Keratinocyte (primary cell): ENCODE results near the gene ABI3. TPM values are rescaled to one million over a fixed set of nuclear protein-coding genes. Genes with fewer than 3 reads are reported as not detected.

ENCODE experiments used
- DNase-seq: peaks from one replicate; pipeline ENCODE4 v3.0.0-alpha.2; 2011; ENCODE audit warnings: low read depth, missing footprints, low spot score
- FAIRE-seq: peaks from 2 replicates; lab custom pipeline; 2011; peaks lifted over from hg19 to GRCh38; lab: Jason Lieb, UNC
- H2AFZ ChIP-seq: 2 replicates; pipeline ENCODE4 v1.6.0; 2012; ENCODE audit warnings: low read length, control low read depth, inconsistent platforms; ENCODE audit not compliant: control insufficient read depth
- H3K27ac ChIP-seq: 2 replicates; pipeline ENCODE4 v1.5.1; 2011; ENCODE audit warnings: low read length; ENCODE audit not compliant: control insufficient read depth, insufficient read depth
- H3K27me3 ChIP-seq: 3 replicates; pipeline ENCODE4 v1.6.0; 2011; ENCODE audit warnings: low read length; ENCODE audit not compliant: control insufficient read depth, insufficient read depth; ENCODE audit errors: extremely low read depth
- H3K36me3 ChIP-seq, 2 experiments: 2 replicates in 1 of 2; 3 replicates in 1 of 2; pipeline ENCODE4 v1.5.1; 2011; ENCODE audit warnings: low read length in 2 of 2, mild to moderate bottlenecking in 1 of 2; ENCODE audit not compliant: control insufficient read depth in 2 of 2, insufficient read depth in 2 of 2; ENCODE audit errors: extremely low read depth in 1 of 2
- H3K4me1 ChIP-seq: 3 replicates; pipeline ENCODE4 v1.5.1; 2011; ENCODE audit warnings: low read length; ENCODE audit not compliant: control insufficient read depth, insufficient read depth; ENCODE audit errors: extremely low read depth
- H3K4me2 ChIP-seq: 3 replicates; pipeline ENCODE4 v1.6.0; 2011; ENCODE audit warnings: low read depth, low read length; ENCODE audit not compliant: control insufficient read depth, insufficient read depth; ENCODE audit errors: extremely low read depth
- H3K4me3 ChIP-seq, 3 experiments: fragments of 200-600 bp in 1 of 3; sonication (generic) in 1 of 3; 2 replicates in 2 of 3; 3 replicates in 1 of 3; pipeline ENCODE4 v1.5.1; 2011 to 2016; ENCODE audit warnings: low read length in 3 of 3, mild to moderate bottlenecking in 3 of 3, control low read depth in 2 of 3, inconsistent platforms in 1 of 3, low read depth in 1 of 3, mixed read lengths in 1 of 3, mixed run types in 1 of 3, moderate library complexity in 1 of 3; ENCODE audit not compliant: control insufficient read depth in 2 of 3, insufficient read depth in 2 of 3; ENCODE audit errors: extremely low read depth in 1 of 3
- H3K79me2 ChIP-seq: 2 replicates; pipeline ENCODE4 v1.6.0; 2012; ENCODE audit warnings: low read length; ENCODE audit not compliant: control insufficient read depth, insufficient read depth
- H3K9ac ChIP-seq: 3 replicates; pipeline ENCODE4 v1.6.0; 2011; ENCODE audit warnings: low read length; ENCODE audit not compliant: control insufficient read depth, insufficient read depth; ENCODE audit errors: extremely low read depth
- H3K9me1 ChIP-seq: 3 replicates; pipeline ENCODE4 v1.6.0; 2011; ENCODE audit warnings: low read length; ENCODE audit not compliant: control insufficient read depth, insufficient read depth; ENCODE audit errors: extremely low read depth
- H3K9me3 ChIP-seq: 2 replicates; pipeline ENCODE4 v1.5.1; 2012; ENCODE audit warnings: low read depth, low read length; ENCODE audit not compliant: control insufficient read depth
- H4K20me1 ChIP-seq: 3 replicates; pipeline ENCODE4 v1.6.0; 2011; ENCODE audit warnings: low read length; ENCODE audit not compliant: control insufficient read depth, insufficient read depth; ENCODE audit errors: extremely low read depth
- CTCF ChIP-seq, 3 experiments: IDR thresholded peaks in 1 of 3; conservative IDR thresholded peaks in 1 of 3; optimal IDR thresholded peaks in 1 of 3; 2 replicates in 2 of 3; 3 replicates in 1 of 3; pipeline versions ENCODE3 to v1.5.1; 2011; ENCODE audit warnings: low read length in 3 of 3, mild to moderate bottlenecking in 3 of 3, moderate library complexity in 2 of 3, control low read depth in 1 of 3, inconsistent platforms in 1 of 3; ENCODE audit not compliant: insufficient read depth in 2 of 3; ENCODE audit errors: extremely low read depth in 1 of 3
- EZH2 ChIP-seq: IDR thresholded peaks from one replicate; pipeline ENCODE4 v1.6.1; 2012; ENCODE audit warnings: inconsistent platforms, mild to moderate bottlenecking, low read length, moderate library complexity
- dilution Hi-C: fragments of 300-500 bp; cut with MboI; formaldehyde crosslinking; loops from one replicate; pipeline ENCODE4 v1.7.0; 2020; ENCODE audit warnings: low sequenced_read_pairs; ENCODE audit not compliant: extremely low pct_ligation_motif_present
- polyA plus RNA-seq, 5 experiments: library from polyadenylated mRNA; depleted of rRNA in 3 of 5; stranded (reverse) in 3 of 5; stranded (forward) in 1 of 5; unstranded in 1 of 5; fragments of >200 nt; gene quantifications; 1 replicate in 1 of 5; 2 replicates in 3 of 5; 3 replicates in 1 of 5; pipeline versions ENCODE4 v1.2.1 to v1.2.3, GENCODE V29; 2011 to 2012; ENCODE audit warnings: missing spikeins in 2 of 5, low read depth in 1 of 5, low replicate concordance in 1 of 5

Gene ABI3
- polyA plus RNA-seq, 1 donor (not counting 4 experiments of a cell fraction or from before 2014, with no cell fraction given), result not detected

- Histone ChIP-seq H3K27ac (no peak overlapping the region), H2AFZ (no peak overlapping the region), H3K9ac (no peak overlapping the region), H3K4me2 (no peak overlapping the region), H3K9me3 (no peaks in the 10 kb centered on the region), H3K36me3 (no peaks in the 10 kb centered on the region), H3K4me3 (no peak overlapping the region), H3K9me1 (no peaks in the 10 kb centered on the region), H3K4me1 (no peaks in the 10 kb centered on the region), H3K79me2 (no peaks in the 10 kb centered on the region), H3K27me3 (peaks cover 11% of the 10 kb centered on the region), H4K20me1 (no peaks in the 10 kb centered on the region)
- FAIRE-seq (no peak), DNase-seq (no peak)
- dilution Hi-C loops, result no loop called here
- TF ChIP-seq EZH2 (no peak), CTCF (optimal IDR thresholded peaks at IDR 0.05 in 1 of 3, IDR thresholded peaks at IDR 0.05 in 1 of 3, conservative IDR thresholded peaks at IDR 0.05 in 1 of 3; ENCODE audit: extremely low read depth in 1 of 3, insufficient read depth in 2 of 3, low read length in 3 of 3) (no peak)
Observed at GRCh38 chr17:49216953-49217650, 6.6 kb downstream of the ABI3 start.

- FAIRE-seq, result no peak
- Histone ChIP-seq H3K27me3 (peaks cover 15% of the 10 kb centered on the region), H3K9me1 (no peaks in the 10 kb centered on the region), H3K27ac (no peak overlapping the region), H3K4me1 (no peaks in the 10 kb centered on the region), H2AFZ (no peak overlapping the region), H4K20me1 (no peaks in the 10 kb centered on the region), H3K4me3 (no peak overlapping the region), H3K9ac (no peak overlapping the region), H3K36me3 (no peaks in the 10 kb centered on the region), H3K4me2 (no peak overlapping the region), H3K79me2 (no peaks in the 10 kb centered on the region), H3K9me3 (no peaks in the 10 kb centered on the region)
- TF ChIP-seq EZH2 (no peak), CTCF (optimal IDR thresholded peaks at IDR 0.05 in 1 of 3, IDR thresholded peaks at IDR 0.05 in 1 of 3, conservative IDR thresholded peaks at IDR 0.05 in 1 of 3; ENCODE audit: extremely low read depth in 1 of 3, insufficient read depth in 2 of 3, low read length in 3 of 3) (no peak)
- dilution Hi-C loops, result no loop called here
- DNase-seq, result no peak
Observed at GRCh38 chr17:49217651-49218413, 7.3 kb downstream of the ABI3 start.
